GM18858 (cell line): ENCODE data around the gene RTCB.

ENCODE experiments used
- ATAC-seq: cut with Tn5 transposase; IDR thresholded peaks from one replicate; pipeline ENCODE4 v1.9.1; 2021; ENCODE audit not compliant: unreplicated experiment

Gene RTCB

GRCh38 chr22:32340411-32340810 is 71.6 kb downstream of the RTCB start:
- no peak for ATAC-seq

GRCh38 chr22:32339190-32340012 is 72.6 kb downstream of the RTCB start:
- ATAC-seq: no peak

GRCh38 chr22:32338757-32339156 is 73.3 kb downstream of the RTCB start:
- ATAC-seq: no peak
